ENCODE data around the gene BCAR3. TPM values are rescaled to one million over a fixed set of nuclear protein-coding genes. Genes with fewer than 3 reads are reported as not detected.
A peak's percentile ranks its signal among the peaks of the same experiment; 100 is the strongest.
"Not testable (repeated sequence)": the region's sequence is repeated elsewhere in the genome, so short reads cannot be mapped to it uniquely, and the experiment has no call there.

The BCAR3 gene
- total RNA-seq, 1 donor from 2014 or later = 41.0 TPM

DNA sequence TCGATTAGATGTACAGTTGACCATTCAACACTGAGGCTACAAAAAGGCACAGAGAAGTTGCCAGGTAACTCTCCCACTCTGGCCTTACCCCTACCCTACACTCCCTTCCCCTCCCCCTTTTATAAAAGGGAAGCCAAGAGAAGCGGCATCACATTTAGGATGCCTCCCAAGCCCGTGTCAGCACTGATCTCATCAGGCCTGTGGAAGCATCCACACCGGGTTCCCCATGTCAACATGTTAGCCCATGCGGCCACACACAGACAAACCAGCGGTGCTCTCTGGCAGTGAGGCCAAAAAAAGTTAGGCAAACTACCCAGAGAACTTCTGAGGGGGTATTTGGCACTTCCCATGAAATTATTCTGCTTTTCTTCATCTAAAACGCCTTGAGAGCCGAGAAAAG, 29.9 kb downstream of the BCAR3 start:
- H3K27me3 ChIP-seq = no peaks in the 10 kb centered on the region
- no peaks in the 10 kb centered on the region for H3K9me3 ChIP-seq
- peak overlapping the region in 1 of 2 donors; percentile 33 for H3K27ac ChIP-seq
- no peak overlapping the region for H3K4me3 ChIP-seq
- H3K36me3 ChIP-seq = no peaks in the 10 kb centered on the region
- H3K4me1 ChIP-seq = peaks cover 0 to 10% of the 10 kb centered on the region in 2 donors
- no peak for TF ChIP-seq CTCF (IDR thresholded peaks at IDR 0.05)
- no peak for DNase-seq (ENCODE audit: low spot score in 2 of 2)
- intact Hi-C loops (cut with DNase I) = no loop called here

DNA sequence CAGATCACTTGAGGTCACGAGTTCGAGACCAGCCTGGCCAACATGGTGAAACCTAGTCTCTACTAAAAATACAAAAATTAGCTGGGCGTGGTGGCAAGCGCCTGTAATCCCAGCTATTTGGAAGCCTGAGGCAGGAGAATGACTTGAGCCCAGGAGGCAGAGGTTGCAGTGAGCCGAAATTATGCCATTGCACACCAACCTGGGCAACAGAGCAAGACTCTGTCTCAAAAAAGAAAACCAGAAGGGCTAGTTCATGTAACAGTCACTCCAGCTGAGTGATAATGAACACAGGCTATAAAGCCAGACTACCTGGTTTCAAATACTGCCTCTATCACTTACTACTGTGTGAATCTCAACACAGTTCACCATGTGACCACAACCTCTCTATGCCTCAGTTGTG, 31.5 kb downstream of the BCAR3 start:
- H3K27ac ChIP-seq; DNase-seq (ENCODE audit: low spot score in 2 of 2); H3K9me3 ChIP-seq; H3K4me1 ChIP-seq; H3K27me3 ChIP-seq; intact Hi-C loops (cut with DNase I); H3K4me3 ChIP-seq; H3K36me3 ChIP-seq: not testable (repeated sequence)

- no peak for DNase-seq (ENCODE audit: low spot score in 2 of 2)
- Histone ChIP-seq H3K4me1 (peaks cover 0 to 10% of the 10 kb centered on the region in 2 donors), H3K9me3 (no peaks in the 10 kb centered on the region), H3K4me3 (no peak overlapping the region), H3K36me3 (no peaks in the 10 kb centered on the region), H3K27me3 (no peaks in the 10 kb centered on the region), H3K27ac (no peak overlapping the region)
- intact Hi-C loops (cut with DNase I) = no loop called here
- TF ChIP-seq CTCF (IDR thresholded peaks at IDR 0.05) = no peak
Observed at GRCh38 chr1:93649231-93649630, 32.4 kb downstream of the BCAR3 start.

GRCh38 chr1:93648656-93649055, 33.0 kb downstream of the BCAR3 start:
- DNase-seq (ENCODE audit: low spot score in 2 of 2) = no peak
- H3K27ac ChIP-seq = no peak overlapping the region
- no peak overlapping the region for H3K4me3 ChIP-seq
- H3K27me3 ChIP-seq = no peaks in the 10 kb centered on the region
- peaks cover 0 to 10% of the 10 kb centered on the region in 2 donors for H3K4me1 ChIP-seq
- H3K9me3 ChIP-seq = no peaks in the 10 kb centered on the region
- no peak for TF ChIP-seq CTCF (IDR thresholded peaks at IDR 0.05)
- no peaks in the 10 kb centered on the region for H3K36me3 ChIP-seq
- intact Hi-C loops (cut with DNase I) = no loop called here

DNA sequence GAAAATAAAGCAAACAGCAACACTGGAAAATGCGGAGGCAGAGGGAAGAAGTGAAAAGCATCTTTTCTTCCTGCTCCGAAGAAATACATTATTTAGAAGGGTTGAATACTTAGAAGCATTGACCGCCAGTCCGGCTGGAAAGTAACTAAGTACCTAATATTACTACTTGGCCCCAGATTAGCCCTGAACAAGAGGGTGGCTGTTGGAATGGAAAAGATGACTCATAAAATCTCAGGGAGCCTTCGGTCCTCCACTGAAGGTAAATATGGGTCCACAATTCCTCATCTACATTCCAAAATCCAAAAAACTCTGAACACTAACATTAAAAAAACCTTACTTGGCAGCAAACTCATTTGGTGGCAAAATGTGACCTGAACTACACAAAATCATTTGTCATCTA, 40.1 kb downstream of the BCAR3 start:
- Histone ChIP-seq H3K27me3 (no peaks in the 10 kb centered on the region), H3K9me3 (no peaks in the 10 kb centered on the region), H3K4me1 (peaks cover 2 to 14% of the 10 kb centered on the region in 2 donors), H3K36me3 (no peaks in the 10 kb centered on the region), H3K27ac (peak overlapping the region; percentile 69 to 73), H3K4me3 (no peak overlapping the region)
- no peak for DNase-seq (ENCODE audit: low spot score in 2 of 2)
- no peak for TF ChIP-seq CTCF (IDR thresholded peaks at IDR 0.05)
- intact Hi-C loops (cut with DNase I) = loop anchor here (1.0 kb wide), 1 partner anchor 39 kb away; no protein-coding TSS in a partner anchor

- no peak for TF ChIP-seq CTCF (IDR thresholded peaks at IDR 0.05)
- peaks cover 2 to 14% of the 10 kb centered on the region in 2 donors for H3K4me1 ChIP-seq
- no peak overlapping the region for H3K4me3 ChIP-seq
- DNase-seq (ENCODE audit: low spot score in 2 of 2) = no peak
- H3K27me3 ChIP-seq = no peaks in the 10 kb centered on the region
- peak overlapping the region; percentile 69 to 73 for H3K27ac ChIP-seq
- no peaks in the 10 kb centered on the region for H3K36me3 ChIP-seq
- H3K9me3 ChIP-seq = no peaks in the 10 kb centered on the region
- intact Hi-C loops (cut with DNase I) = loop anchor here (1.0 kb wide), 1 partner anchor 39 kb away; no protein-coding TSS in a partner anchor
Observed at GRCh38 chr1:93640656-93641440, 40.8 kb downstream of the BCAR3 start.
